GM12875 (cell line): ENCODE results near the gene RNF121.

Experiments
- H3K4me3 ChIP-seq: one replicate; pipeline ENCODE4 v1.5.1; 2011; ENCODE audit warnings: low read depth, low read length, control low read depth
- CTCF ChIP-seq: IDR thresholded peaks from 2 replicates; pipeline ENCODE4 v1.5.1; 2011; ENCODE audit warnings: low read depth, mild to moderate bottlenecking, control low read depth, inconsistent platforms, low read length, moderate library complexity, borderline replicate concordance; ENCODE audit not compliant: insufficient read depth

RNF121 gene

GRCh38 chr11:72001834-72002591 lies 73.2 kb downstream of the RNF121 start:
- TF ChIP-seq CTCF: no peak
- H3K4me3 ChIP-seq: no peak overlapping the region

GRCh38 chr11:72002841-72003775 lies 74.3 kb downstream of the RNF121 start:
- H3K4me3 ChIP-seq: no peak overlapping the region
- no peak for TF ChIP-seq CTCF

GRCh38 chr11:72003776-72004171 lies 74.9 kb downstream of the RNF121 start:
- no peak overlapping the region for H3K4me3 ChIP-seq
- TF ChIP-seq CTCF: no peak

- TF ChIP-seq CTCF: no peak
- no peak overlapping the region for H3K4me3 ChIP-seq
Measured at GRCh38 chr11:72004515-72005346, 75.9 kb downstream of the RNF121 start.

GRCh38 chr11:72005347-72006260 lies 76.8 kb downstream of the RNF121 start:
- TF ChIP-seq CTCF: no peak
- no peak overlapping the region for H3K4me3 ChIP-seq
